Endometrium (tissue), 2 donors: ENCODE measurements around the gene TUBGCP6.

Source experiments
- FAIRE-seq: peaks from 2 replicates; lab custom pipeline; 2012; peaks lifted over from hg19 to GRCh38; lab: Jason Lieb, UNC
- donor health status: control.
- donor health status: control.

The TUBGCP6 gene, protein sequence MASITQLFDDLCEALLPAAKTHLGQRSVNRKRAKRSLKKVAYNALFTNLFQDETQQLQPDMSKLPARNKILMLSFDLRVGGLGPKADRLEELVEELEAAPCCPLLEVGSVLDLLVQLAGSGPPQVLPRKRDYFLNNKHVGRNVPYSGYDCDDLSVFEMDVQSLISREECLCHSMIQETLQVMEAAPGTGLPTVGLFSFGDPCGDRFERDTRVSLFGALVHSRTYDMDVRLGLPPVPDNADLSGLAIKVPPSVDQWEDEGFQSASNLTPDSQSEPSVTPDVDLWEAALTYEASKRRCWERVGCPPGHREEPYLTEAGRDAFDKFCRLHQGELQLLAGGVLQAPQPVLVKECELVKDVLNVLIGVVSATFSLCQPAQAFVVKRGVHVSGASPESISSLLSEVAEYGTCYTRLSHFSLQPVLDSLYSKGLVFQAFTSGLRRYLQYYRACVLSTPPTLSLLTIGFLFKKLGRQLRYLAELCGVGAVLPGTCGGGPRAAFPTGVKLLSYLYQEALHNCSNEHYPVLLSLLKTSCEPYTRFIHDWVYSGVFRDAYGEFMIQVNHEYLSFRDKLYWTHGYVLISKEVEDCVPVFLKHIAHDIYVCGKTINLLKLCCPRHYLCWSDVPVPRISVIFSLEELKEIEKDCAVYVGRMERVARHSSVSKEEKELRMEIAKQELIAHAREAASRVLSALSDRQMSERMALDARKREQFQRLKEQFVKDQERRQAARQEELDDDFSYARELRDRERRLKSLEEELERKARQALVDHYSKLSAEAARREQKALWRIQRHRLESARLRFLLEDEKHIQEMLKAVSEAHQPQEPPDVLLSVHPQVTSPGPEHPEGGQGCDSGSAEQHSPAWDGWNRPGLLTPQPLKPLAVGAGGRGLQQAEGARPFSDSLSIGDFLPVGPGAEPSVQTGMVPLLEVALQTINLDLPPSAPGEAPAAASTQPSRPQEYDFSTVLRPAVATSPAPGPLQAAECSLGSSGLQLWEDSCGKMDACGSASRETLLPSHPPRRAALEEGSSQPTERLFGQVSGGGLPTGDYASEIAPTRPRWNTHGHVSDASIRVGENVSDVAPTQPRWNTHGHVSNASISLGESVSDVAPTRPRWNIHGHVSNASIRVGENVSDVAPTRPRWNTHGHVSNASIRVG (N-terminal part only)

DNA sequence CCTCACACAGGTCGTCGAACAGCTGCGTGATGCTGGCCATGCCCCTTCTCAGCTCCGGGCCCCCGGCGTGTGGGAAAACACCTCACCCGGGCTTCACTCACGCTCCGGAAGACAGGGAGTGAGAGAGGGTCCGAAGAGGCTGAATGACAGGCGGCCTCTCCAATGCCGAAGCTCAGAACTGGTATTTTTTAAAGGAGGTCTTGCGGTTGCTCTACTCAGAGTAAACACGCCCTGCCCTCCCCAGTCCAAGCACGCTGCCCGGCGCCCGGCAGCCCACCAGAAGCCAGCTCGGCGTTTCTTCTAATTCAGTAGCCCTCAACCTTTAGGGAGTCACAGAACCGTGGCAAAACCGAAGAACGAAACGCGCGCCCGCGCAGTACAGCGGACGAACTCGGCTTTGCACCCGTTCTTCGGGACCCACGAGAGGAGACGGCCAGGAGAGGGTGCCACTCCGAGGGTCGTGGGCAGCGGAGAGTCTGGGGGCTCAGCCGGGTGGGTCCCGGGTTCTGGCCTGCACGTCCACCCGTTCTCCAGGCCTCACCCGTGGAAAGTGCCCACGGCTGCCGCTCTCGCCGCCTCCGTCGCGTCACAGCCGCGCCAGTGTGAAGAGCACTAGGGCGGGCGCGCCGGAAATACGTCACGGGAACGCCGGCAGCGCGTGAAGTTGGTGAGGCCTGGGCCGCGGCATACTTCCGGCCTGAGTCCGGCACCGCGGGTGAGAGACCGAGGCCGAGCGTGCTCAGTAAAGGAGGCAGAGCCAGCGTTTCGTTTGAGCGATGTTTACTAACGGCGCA lies at the start of gene TUBGCP6:
TUBGCP6 (minus strand) TSS at position 604 of the 794 bp plus-strand sequence; CDS start at position 40, 564 bp downstream.
- FAIRE-seq: peak; percentile 68

DNA sequence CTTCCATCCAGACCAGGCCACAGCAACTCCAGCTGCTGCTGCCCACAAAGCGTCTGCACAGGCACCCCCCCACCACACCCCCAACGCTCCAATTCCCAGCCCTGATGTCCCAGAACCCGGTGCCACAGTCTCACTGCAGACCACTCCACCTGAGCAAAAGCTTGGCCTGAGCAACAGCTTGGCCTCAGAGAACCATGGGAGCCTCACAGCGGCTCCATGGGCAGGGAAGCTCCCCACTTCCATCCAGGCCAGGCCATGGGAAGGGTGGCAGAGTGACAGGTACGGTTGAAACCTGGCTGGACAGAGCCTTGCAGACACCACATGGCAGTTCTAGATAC lies 49.5 kb upstream of the TUBGCP6 start:
- no peak for FAIRE-seq

DNA sequence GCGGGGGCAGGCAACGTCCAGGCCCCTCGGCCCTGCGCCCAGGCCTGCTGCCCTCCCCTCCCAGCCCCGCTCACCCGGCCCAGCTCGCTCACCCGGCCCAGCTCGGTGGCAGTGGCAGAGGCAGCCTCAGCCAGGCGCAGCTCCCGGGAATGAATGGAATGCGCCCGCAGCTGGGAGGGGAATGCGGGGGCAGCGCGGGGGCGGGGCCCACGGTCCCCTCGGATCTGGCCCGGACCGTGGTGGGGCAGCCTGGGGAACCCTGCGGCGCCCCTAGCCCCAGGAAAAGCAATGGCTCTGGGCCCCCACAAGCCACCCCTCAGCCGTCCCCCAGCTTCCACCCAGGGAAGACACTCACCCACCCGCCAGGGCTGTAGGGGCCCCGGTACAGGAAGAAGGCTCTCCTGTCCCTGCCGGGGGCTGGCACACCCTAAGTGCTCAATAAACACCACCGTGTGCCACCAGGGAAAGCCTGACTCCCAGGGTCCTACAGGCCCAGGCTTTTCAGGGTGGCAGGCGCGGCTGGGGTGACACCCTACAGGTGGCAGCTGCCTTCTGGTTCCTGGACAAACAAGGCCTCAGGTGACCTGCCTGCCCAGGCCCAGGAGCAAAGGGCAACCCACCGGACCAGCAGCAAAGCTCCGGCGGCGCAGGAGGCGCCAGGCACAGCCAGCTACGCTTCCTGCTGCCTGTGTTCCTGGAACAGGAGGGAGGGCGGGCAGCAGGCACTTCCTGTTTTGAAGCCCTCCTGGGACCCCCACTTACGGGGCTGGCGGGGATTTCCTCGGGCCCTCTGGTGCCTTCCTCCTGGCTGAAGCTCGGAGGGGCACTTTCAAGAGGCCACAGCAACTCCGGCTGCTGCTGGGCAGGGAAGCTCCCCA lies 48.9 kb upstream of the TUBGCP6 start:
- no peak for FAIRE-seq

DNA sequence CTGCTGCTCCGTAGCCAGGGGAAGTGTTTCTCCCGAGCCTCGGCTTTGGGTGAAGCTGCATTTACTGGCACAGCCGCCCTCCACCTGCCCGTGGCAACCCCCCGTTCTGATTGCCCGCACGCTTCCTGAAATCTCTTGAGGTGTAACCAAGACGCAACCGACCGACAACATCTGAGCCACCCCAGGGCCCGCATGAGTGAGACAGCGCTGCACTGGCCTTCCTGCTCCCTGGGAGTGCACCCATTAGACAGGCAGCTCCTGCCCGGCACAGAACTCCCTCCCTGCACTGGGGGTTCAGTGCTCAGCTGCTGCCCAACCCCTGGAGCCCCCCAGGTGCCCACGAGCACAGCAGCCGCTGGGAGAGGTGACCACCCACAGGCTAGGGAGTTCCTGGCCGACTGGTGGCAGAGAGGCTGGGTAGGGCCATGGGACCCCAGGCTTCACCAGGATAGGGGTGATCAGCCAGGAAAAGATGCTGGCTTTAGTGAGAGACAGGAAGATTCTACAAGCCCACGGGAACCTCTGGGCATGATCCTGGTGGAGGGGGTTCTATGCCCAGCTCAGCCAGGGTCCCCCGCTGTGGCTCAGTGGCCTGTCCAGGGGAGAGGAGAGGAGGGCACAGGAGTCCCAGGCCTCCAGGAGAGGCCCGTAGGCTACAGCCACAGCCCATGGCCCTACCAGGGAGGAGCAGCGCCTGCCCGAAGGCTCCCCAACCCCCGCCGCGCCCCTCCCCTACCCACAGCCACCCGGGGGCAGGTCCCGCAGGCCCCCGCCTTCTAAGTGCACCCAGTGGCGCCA lies 48.0 kb upstream of the TUBGCP6 start:
- no peak for FAIRE-seq

DNA sequence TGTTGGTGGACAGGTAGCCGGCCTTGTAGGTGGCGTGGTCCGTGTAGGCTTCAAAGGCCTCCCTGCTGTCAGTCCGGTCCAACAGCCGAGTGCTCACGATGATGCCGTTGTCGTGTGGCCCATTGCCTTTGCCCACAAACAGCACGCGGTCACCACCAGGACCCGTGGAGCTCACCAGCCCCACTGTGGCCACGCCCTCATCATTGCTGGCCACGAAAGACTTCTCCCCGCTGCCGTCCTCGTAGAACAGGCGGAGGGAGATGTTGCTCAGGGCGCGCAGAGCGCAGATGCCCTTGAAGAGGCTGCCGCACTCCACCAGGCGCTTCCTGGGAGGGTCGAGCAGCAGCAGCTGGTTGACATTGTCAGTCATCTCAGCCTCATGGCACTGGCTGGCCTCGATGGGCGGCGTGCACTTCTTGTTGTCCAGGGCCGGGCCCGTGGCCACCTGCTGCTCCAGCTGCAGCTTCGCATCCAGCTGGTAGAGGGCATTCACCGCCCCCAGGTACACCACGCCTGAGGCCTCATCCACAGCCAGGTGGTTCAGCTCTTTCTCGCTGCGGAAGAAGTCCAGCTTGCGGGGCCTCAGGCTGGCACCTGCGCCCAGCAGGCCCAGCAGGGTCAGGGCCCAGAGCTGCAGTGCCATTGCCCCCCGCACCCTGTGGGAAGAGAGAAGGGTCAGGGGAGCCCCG lies 45.3 kb upstream of the TUBGCP6 start:
- FAIRE-seq: no peak

DNA sequence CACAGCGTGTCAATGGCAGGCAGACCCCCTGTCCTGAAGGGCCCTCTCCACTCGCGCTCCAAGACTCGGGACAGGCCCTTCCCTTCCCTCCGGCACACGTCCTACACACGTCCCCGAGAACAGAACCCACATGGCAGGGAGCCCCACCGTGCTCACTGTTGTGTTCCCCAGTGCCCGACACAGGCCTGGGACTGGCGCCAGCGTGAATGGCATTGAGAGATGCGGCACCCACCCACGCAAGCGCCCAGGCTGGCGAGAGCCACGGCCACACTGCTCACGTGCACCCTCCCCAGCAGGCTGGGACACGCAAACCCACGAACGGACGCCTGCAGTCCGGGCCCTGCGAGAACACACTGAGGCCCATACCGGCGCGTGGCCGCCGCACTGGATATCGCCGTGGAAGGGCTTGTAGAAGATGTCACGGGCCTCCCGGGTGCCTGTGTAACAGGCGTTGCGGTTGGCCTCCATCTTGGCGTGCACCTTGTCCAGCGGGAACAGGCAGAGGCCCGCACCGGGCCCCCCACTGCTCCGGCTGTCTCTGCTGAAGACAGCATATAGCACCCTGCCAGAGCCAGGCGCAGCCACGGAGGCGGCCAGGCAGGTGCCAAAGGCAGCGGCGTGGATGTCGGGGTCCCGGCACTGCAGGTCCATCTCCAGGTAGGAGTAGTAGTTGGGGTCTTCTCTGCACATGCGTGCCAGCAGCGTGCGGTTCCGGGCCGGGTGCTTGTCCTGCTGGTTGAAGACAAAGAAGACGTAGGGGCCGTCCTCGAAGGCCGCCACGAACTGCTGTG lies 44.5 kb upstream of the TUBGCP6 start:
- FAIRE-seq: no peak

DNA sequence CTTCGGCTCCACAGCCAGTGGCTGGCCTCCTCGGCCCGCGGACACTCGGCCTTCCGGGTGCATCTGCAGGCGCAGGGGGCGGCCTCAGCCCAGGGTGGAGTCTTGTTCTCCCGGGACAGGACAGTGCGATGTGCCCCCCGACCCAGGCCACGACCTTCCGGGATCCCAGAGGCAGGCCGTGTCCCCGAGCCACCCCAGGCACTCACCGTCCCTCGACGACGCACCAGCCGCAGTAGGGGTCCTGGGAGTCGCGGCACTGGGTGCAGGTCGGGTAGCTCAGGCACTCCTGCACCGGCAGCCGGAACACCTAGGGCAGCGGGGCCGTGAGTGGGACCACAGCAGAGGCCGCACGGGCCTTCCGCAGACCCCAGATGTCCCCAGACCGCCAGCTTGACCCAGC lies 42.9 kb upstream of the TUBGCP6 start:
- FAIRE-seq: no peak

DNA sequence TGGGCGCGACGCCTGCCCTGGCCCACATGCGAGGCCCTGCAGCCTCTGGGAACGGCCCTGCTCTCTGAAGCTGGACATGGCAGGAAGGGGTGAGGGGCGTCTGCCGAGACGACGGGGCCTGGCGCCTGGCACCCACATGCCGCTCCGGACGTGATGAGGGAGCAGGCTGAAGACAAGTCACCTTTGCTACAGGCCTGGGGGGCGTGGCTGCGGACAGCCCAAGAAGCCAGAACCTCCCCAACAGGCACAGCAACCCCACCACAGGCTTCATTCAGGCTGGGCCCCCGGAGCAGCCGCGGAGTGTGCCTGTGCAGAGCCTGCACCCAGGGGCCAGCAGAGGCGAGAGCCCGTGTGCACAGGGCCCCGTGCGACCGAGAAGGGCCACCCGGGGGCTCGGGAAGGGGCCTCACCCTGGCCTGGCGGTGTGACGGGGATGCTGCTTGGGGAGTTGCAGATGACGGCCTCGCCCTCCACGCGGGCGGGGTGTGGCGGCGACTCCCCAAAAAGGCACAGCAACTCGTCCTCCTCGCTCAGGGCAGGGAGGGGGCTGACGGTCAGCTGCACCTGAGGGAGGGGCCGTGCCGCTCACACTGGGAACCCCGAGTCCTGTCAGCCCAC lies 42.0 kb upstream of the TUBGCP6 start:
- no peak for FAIRE-seq

DNA sequence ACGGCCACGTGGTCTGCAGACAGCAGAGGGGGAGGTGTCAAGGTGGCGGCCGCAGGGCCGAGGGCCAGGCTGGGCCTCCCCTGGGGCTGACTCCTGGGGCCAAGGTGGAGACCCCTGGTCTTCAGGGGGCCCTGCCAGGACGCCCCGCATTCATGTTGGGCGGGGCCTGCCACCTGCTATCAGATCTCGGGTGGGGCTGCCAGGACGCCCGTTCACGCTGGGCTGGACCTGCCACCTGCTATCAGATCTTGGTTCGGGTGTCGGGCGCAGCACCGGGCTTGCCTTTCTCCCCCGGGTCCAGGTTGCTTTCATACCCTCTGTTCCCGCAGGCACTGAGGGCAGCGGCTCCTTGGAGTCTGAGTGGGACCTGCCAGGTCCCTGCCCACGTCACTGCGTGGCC lies 41.5 kb upstream of the TUBGCP6 start:
- no peak for FAIRE-seq

DNA sequence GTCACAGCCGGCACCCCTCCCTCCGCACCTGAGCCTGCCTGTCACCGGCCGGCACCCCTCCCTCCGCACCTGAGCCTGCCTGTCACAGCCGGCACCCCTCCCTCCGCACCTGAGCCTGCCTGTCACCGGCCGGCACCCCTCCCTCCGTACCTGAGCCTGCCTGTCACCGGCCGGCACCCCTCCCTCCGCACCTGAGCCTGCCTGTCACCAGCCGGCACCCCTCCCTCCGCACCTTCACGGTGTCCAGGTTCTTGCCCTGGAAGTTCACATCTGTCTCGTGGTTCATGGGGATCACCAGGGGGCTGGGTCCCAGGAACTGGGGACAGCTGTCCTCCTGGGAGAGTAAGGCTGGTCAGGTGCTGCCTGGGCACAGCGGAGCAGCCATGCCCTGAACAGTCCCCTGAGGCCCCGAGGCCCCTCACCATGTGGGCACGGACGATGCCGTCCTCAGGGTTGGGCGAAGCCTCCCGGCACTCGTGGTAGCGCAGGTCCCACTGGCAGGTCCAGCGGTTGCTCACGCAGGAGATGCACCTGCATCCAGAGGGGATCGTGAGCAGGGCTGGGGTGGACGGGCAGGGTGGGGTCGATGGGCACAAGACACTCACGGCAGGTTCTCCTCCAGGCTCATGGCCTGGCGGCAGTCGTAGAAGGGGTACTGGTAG lies 40.9 kb upstream of the TUBGCP6 start:
- no peak for FAIRE-seq

DNA sequence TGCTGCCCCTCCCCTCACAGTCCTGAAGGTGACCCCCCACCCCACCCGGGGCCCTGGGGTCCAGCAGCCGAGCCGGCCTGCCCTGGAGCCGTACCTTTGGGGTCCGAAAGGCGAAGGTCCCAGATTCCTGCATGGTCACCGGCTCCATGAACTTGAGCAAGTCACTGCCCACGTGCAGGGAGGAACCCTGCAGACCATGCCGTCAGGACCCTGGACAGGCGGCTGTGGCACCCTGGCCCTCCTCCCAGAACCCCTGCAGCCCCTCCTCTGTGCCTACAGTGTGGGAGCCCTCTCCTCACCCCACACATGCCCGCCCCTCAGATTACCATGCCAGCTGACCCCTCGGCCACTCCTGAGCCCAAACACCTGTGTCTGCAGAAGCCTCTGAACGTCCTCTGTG lies 39.7 kb upstream of the TUBGCP6 start:
- FAIRE-seq: no peak

DNA sequence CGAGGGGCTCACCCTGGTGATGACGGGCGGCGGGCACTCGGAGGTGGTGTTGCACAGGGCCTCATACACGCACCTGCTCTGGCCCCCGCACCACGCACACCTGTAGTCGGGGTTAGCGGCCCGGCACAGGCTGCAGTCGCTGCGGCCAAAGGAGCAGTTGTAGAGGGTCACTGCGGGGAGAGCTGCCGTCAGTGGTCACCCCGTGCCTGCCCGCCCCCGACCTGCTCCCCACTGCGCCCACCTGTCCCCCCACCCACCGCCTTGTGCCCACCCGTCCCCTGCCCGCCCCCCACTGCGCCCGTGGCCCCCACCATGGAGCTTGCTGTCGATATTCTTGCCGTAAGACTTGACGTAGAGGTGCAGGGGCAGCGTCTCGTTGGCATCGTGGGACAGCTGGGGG lies 39.0 kb upstream of the TUBGCP6 start:
- FAIRE-seq: no peak

DNA sequence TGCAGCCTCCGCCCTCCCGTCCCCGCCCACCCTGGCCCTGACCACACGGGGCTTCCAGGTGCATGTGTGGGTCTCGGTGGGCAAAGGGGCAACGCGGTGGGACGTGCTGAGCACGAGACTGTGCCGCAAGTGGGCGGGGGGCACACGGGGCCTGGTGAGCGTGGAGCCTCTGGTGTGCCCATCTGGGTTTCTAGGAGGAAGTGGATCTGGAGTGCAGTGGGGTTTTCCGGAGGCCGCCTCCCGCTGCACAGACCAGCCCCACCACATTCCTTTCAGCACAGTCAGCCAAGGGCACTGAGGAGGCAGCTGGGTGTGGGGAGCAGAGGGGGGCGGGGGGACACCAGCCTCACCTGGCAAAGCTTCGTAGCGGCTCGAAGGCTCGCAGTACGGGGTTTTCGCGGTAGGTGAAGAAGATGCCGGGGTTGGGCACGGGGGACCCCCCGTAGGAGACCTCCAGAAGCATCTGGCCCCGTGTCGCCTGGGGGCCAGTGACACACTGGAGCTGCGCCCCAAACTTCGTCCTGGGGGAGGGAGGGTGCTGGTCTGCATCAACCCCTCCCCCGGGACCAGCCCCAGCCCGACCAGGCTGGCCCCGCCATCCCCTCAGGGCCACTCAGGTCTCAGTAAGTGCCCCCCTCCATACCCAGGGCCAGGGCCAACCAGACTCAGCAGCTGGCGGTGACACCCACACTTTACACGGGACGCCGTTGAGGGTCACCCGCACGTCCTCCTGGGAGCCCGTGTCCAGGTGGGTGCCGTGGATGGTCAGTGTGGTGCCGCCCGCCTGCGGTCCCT lies 37.7 kb upstream of the TUBGCP6 start:
- FAIRE-seq: no peak

DNA sequence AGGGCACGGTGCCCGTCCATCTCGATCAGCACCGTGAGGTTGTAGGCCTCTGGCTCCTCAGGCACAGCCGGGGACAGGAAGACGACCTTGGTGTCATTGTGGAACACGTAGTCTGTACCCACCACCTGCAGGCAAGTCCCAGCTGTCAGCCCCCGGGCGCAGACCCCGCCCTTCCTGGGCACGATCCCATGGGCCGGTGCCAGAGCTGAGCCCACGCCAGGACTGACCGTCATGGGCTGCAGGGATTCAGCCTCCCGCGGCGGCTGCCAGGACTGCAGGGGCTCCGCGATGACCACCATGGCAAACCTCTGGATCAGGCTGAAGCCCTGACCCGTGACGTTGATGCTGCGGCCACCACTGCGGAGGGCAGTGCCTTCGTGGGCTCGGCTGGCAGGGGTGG lies 37.1 kb upstream of the TUBGCP6 start:
- FAIRE-seq: no peak

DNA sequence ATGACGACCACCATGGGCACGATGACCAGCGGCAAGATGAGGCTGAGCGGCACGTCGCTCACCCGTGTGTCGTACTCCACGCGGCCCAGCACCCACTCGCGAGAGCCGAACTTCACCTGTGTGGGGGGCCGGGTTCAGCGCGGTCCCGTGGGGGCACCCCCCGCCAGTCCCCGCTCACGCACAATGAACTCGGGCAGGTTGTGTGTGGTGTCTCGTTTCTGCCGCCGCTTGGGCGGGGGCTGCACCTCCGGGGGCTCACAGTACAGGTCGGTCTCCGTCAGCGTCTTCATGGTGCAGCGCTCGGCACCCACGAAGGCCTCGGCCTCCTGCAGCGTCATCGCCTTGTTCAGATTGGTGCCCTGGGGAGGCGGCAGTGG lies 36.5 kb upstream of the TUBGCP6 start:
- FAIRE-seq: no peak

DNA sequence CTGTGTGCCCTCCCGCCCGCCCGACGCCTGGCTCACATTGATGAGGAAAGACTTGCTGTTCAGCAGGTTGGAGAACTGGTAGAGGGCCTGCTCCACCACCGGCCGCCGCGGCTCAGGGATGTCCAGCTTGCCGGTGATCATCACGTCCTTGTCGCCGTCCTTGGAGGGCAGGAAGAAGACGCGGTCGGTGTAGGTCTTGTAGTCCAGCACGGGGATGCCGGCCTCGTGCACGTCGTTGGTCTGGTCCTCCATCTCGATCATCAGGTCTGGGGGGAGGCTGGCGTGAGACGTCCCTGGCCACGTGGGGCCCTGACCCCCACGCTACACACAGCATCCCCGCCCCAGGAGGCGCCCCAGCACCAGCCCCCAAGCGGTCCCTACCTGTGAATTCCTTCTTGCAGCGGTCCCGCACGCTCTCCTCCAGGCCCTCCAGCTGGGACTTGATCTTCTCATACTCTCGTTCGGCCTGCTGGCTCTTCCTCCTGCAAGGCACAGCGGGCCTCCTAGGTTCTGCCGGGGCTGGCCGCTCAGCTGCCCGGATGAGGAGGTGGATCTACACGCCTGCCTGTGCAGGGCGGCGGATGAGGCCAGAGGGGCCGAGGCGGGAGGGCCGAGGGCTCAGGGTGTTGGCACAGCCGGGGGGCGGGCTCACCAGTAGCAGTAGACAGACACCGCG lies 36.0 kb upstream of the TUBGCP6 start:
- no peak for FAIRE-seq
